Activated T-cell treated with anti-CD3 and anti-CD28 coated beads, Interleukin-2, amount 50 U/mL, for 4 hours (primary cell): ENCODE results near the gene FSCB. TPM values are rescaled to one million over a fixed set of nuclear protein-coding genes. Genes with fewer than 3 reads are reported as not detected.

Experiments used
- ATAC-seq, 2 donors: fragments of 200-7000 bp; cut with Tn5 transposase; one replicate each; pipeline ENCODE4 v1.10.0; 2021
- DNase-seq: peaks from one replicate; pipeline ENCODE4 v3.0.0-alpha.2; 2020
- H3K27me3 Mint-ChIP-seq: one replicate; pipeline ENCODE4 v1.8.0; 2021; ENCODE audit warnings: low read depth, mixed read lengths
- H3K36me3 Mint-ChIP-seq: one replicate; pipeline ENCODE4 v1.8.0; 2022; ENCODE audit warnings: mixed read lengths; ENCODE audit not compliant: insufficient read depth
- H3K4me1 Mint-ChIP-seq: one replicate; pipeline ENCODE4 v1.8.0; 2021; ENCODE audit warnings: low read depth, mixed read lengths
- H3K4me3 Mint-ChIP-seq: one replicate; pipeline ENCODE4 v1.8.0; 2021; ENCODE audit warnings: mild to moderate bottlenecking, moderate library complexity, mixed read lengths
- H3K9me3 Mint-ChIP-seq: one replicate; pipeline ENCODE4 v1.8.0; 2021; ENCODE audit warnings: mixed read lengths
- total RNA-seq, 3 donors: library from RNA; stranded (reverse); gene quantifications; one replicate each; pipeline ENCODE4 v1.2.1, GENCODE V29; 2021

Gene FSCB
- total RNA-seq, 3 donors from 2014 or later = not detected

DNA sequence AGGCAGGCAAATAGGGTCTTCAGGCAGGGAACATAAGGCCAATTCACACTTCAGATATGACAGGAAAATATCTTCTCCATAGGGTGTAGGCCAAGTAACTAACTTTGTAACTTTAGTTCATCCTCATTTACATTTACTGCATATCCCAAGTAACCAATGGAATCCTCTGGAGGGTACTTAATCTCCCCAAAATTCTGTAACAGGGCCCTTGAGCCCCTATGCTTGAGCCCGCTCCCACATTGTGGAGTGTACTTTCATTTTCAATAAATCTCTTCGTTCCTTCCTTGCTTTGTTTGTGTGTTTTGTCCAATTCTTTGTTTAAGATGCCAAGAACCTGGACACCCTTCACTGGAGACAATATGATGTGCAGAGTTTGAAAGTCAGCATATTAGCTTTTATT is 45.3 kb downstream of the FSCB start:
- Mint-ChIP-seq H3K9me3 (peaks cover 13% of the 10 kb centered on the region), H3K27me3 (no peaks in the 10 kb centered on the region), H3K4me3 (no peak overlapping the region), H3K36me3 (no peaks in the 10 kb centered on the region), H3K4me1 (no peaks in the 10 kb centered on the region)
- ATAC-seq (no peak), DNase-seq (no peak)
